SK-MEL-5 (cell line): ENCODE measurements around the gene CACYBP. TPM values are rescaled to one million over a fixed set of nuclear protein-coding genes. Genes with fewer than 3 reads are reported as not detected.

Experiments
- DNase-seq: peaks from one replicate; pipeline ENCODE4 v3.0.0-alpha.2; 2016; ENCODE audit warnings: low read depth, low spot score
- in situ Hi-C: cut with HindIII; loops from 2 replicates; pipeline ENCODE4 v1.10.0; 2016; ENCODE audit warnings: low sequenced_read_pairs, high pct_unique_total_duplicates, low pct_unique_long_range_greater_than_20kb
- total RNA-seq: library from RNA; depleted of rRNA; stranded (reverse); fragments of >200 nt; shearing (Covaris generic); gene quantifications from 2 replicates; pipeline ENCODE4 v1.2.3, GENCODE V29; 2014

CACYBP gene
- total RNA-seq, 1 experiment from 2014 or later, result 485 TPM

DNA sequence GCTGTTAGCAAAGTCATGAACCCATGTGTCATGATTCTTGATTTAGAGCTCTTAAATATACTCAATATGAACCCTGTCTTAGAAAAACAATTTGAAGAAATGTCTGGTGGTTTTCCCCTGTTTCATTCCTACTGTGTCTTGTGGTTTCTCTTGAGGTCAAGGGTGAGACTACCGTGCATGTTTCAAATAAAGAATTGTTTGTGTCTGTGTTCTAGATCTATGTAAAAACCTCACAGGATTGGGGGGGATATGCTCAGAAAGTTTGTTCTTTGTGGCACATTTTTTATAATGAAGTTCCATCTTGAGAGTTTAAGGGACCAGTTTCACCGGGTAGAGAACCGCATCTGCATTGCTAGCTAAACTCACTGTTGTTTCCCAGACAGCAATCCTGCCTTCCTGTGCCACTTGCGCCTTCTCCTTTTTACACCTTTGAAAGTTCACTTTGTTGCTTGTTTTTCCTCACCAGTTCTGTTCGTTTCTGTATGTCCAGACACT is 30.9 kb upstream of the CACYBP start:
- in situ Hi-C loops, result no loop called here
- DNase-seq, result peak; percentile 54

DNA sequence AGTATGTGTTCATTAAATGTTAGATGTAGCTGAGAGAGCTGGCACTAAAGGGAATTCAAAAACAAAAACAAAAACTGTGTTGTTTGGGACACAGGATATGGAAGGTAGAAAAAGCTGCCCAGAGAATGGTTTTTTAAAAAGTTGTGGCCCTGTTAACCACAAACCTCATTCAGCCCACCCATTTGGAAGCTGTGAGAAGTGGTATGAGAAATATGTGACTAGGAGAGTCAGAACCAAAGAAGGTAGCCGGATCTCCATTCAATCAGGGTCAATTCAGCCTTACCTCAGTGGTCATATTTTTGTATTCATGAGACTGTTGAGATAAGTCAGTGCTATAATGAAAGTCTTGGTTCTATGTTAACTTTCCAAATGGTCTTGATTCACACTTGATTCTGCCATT is 29.8 kb upstream of the CACYBP start:
- in situ Hi-C loops, result no loop called here
- no peak for DNase-seq

DNA sequence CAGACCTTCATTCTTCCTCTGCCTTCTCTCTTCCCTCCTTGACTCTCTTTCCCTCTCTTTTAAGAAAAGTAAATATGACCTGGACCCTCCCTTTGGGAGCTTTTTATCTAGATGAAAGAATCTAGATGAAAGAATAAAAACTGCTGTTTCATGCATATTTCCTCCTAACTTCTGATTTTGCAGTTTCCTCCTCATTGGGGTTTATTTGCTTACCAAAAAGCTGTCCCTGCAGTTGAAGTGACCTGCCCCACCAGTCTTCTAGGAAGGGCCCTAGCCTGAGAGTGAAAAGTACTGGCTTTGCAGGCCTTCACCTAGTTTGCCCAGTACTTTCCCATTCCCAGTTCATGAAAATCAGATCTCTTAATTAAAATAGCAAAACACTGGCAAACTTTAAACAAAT is 28.3 kb upstream of the CACYBP start:
- in situ Hi-C loops, result no loop called here
- DNase-seq, result no peak

DNA sequence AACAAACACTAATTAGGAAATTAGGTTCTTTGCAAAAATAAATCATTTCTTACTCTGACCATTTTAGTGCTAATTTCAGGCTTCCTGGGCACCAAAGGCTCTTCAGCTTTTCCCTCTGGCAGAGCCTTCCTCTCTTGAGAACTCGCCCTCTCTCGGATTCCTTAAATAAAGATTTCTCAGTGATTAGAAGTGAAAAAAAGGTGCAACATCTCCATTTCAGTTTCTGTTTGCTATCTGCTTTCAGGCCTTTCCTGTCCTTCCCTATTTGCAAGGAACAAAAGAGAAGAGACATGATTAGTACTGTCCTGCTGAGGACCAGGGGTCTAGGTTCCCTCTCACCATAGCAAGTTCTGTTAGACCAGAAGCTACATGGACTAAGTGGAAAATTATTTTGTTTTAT is 27.8 kb upstream of the CACYBP start:
- no peak for DNase-seq
- in situ Hi-C loops, result no loop called here

DNA sequence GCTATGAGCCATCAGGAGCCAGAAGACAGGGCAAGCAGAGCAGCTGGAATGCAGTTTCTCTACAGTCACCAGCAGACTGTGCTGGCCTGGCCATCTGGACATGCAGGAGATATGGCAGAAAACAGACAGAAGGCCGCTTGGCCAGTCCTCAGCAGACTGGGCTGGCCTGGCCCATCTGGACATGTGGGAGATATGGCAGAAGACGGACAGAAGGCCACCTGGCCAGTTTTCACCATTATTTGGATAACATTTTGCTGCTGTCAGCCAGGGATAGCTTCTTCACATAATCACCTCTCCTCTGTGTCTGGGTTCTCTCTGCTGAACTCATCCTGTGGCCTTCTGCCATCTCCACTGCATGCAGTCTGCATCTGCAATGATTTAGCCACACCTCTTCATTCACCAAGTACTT is 25.0 kb upstream of the CACYBP start:
- DNase-seq, result no peak
- in situ Hi-C loops, result no loop called here

DNA sequence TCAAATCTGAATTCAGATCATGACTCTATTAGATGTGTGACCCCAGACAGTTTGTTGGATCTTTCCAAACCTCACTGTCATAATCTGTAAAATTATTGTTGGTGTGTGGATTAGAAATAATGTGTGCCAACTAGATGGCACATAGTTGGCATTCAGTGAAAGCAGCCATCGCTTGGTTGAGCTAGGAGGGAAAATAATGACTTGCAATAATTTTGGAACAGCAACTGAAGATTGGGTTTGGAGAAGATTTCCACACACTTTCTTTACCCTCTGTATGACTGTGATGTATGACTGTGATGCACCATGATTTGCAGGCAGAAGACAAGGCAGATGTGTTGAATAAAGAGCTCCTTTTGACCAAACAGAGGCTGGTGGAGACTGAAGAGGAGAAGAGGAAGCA is 24.0 kb upstream of the CACYBP start:
- in situ Hi-C loops, result no loop called here
- no peak for DNase-seq

DNA sequence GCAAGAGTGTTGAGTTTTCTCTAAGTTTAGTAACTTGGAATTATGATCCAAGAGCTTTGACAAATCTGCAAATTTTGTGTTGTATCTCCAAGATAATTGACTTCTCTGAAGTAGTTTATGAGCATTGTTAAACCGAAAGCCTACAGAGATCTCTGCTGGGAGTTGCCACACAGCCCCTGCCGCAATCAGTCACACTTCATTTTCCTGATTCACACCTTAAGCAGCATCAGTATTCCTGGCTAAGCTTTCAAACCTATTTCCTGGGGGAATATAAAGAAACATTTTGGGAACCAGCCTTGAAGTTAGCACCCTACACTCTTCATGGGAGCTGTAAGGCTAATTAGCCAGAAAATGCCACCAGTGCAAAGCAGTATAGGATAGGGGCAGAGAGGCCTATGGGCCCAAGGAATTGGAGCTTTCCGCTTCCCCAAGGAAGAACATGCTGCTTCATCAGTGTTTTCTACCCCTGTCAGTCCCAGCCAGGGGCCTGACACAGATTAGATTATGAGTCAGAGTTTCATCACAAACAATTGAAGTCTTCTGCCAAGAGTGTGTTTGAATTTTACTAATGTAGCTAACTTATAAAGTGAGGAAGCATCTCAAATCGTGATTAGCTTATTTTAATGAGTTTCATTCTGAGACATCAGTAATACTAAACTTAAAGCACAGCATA is 23.2 kb upstream of the CACYBP start:
- DNase-seq, result no peak
- in situ Hi-C loops, result no loop called here

DNA sequence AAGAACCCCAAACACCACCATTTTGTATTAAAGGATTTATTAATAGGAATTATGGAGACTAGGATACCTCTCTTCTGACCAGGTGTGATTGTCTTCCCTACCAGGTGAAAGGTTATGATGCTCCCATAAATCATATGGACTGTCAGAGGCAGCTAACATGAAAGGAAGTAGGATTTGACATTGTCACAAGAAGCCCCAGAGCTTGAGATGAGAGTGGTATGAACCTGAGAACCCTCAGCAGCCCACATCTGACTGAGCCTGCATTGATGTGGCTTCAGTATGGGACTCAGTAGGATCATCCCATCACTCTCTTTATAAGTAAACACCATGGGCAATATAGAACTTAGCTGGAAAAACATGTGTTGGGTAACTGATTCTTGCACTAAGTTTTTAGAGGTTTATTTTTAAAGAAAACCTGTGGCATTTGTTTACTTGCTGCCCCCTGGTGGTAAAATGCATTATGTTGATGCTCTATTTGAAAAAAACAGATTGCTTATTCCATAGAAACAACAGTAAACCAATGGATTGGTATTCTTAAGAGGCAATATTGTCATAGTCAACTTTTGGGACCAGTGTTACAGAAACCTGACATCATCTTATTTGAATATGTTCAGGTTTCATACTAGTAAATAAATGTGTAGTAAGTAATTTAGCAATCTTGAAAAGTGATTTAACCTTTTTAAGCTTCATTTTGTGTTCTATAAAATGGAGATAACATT is 16.6 kb upstream of the CACYBP start:
- in situ Hi-C loops, result no loop called here

DNA sequence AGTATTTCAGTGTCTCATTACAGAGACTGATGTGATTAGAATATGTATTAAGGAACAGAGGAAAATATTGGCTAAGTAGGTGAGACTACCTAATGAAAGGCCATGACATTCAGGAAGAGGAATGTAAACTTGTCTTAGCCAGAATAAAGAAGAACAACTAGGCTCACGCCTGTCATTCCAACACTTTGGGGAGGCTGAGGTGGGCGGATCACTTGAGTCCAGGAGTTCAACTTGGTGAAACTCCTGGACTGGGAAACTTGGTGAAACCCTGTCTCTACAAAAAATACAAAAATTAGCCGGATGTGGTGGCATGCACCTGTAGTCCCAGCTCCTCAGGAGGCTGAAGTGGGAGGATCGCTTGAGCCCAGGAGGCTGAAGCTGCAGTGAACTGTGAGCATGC is 14.8 kb upstream of the CACYBP start:
- no peak for DNase-seq
- in situ Hi-C loops, result no loop called here

More for the DNA sequence above, 16.6 kb upstream of the CACYBP start:
- peak; percentile 67 for DNase-seq

DNA sequence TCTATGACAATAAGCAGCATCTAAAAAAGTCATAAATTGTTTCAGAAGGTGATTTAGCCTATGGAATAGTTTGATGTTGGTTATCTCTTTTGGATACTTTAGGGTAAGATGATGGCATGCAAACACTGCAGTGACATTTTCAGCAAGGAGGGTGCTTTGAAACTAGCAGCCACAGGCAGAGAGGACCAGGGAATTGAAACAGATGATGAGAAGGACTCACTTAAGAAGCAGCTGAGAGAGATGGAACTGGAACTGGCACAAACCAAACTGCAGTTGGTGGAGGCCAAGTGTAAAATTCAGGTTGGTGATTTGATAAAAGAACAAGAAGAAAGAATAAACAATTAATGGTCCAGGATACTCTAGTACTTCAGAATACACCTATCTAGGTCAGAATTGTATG is 11.2 kb upstream of the CACYBP start:
- no peak for DNase-seq
- in situ Hi-C loops, result no loop called here

DNA sequence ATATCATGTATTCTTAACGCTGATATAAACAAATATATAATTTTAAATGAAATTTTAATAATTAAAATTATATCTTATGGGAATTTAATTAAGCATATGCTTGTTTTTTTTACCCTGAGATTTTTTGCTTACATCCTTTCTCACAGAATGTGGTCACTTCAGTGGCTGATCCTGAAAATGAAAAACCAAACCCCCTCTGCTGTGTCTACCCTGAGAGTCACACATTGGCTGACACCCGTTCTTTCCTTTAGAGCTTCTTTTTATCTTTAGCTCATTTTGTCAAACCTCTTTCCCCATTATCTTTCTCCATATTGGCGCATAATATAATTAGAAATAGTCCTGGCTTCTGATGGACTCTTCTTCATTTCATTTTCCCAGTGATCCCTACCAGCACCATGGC is 10.8 kb upstream of the CACYBP start:
- DNase-seq, result no peak
- in situ Hi-C loops, result no loop called here

DNA sequence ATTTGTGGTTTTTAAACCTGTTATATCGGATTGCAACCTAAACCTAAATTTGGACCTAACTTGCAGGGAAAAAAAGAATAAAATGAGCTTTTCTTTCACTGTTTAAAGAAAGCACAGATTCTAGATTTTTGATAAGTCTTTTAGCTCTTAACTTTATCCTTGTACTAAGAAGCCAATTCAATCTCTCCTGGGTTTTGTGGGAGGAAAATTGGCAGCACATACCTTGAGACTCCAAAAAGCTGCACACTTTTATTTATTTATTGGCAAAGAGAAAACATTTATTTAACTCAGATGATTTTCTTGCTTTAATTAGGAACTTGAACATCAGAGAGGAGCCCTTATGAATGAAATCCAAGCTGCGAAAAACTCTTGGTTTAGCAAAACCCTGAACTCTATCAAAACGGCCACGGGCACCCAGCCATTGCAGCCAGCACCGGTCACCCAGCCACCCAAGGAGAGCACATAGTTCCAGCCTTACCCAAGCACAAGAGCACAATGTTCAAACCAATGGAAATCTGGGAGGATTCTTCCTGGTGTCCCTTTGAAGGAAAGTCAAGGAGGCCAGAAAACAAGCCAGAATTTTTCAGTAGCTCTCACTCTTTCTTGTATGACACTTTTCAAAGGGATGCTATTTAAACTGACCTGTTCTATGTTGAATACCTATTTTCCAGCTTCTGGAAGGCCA is 10.1 kb upstream of the CACYBP start:
- in situ Hi-C loops, result no loop called here
- no peak for DNase-seq

DNA sequence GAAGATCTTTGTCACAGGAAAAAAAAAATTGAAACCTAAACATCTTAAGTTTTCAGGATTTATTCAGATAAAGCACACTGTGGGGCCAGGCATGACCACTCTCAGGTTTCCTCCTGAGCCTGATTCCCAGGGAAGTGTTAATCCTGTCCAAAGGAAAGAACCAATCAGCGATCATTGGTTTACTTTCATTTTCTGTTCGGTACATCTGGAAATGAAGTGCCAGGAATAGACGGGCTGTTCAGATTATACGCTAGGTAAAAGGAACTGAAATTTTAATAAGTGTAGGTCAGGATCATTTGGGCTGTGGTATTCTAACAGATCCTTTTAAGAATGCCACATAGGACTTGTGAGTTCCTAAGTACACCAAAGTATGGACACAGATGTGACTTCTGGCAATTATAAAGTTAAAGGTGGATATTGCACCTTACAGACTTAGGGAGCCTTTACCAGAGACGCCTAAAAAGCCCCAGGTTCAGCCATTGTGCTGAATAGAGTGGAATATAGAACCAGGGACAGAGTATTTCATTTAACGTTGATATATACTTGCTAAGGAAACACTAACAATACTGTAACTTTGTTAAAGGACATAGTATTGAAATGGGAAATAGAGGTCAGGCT is 9.3 kb upstream of the CACYBP start:
- in situ Hi-C loops, result no loop called here
- peak; percentile 81 for DNase-seq

DNA sequence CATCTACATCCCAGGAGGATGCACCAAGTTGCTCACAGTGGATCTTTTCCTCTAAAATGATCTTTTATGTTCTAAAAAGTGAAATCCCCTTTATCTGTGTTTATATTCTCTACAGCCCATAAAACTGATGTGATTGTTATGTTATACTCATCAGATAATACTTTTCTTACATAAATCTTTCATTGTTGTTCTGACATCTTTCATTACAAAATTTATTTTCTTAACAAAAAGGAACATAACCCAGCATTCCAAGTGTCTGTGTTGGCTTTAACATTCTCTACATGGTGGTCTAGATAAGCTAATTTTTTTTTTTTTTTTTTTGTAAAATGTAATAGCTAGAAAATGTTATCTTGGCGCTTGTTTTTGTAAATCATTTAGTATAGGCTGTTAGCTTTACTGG is 8.3 kb upstream of the CACYBP start:
- DNase-seq, result no peak
- in situ Hi-C loops, result no loop called here

DNA sequence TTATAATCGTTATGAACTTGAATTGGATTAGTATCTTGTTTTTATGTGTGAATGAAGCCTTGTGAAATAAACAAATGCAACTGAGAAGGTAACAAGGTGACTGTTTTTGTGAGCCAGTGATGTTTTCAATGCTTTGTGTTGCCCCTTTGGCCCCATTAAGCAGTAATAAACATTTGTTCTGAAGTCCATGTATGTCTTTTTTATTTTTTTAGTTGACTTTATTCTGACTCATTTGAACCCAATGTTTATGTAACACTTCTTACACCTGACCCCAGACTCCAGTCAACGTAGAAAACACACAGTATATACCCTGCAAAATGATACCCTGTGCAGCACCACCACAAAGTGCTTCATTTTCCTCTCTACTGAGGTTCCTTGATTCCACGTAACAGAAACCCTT is 4.6 kb upstream of the CACYBP start:
- no peak for DNase-seq
- in situ Hi-C loops, result no loop called here

DNA sequence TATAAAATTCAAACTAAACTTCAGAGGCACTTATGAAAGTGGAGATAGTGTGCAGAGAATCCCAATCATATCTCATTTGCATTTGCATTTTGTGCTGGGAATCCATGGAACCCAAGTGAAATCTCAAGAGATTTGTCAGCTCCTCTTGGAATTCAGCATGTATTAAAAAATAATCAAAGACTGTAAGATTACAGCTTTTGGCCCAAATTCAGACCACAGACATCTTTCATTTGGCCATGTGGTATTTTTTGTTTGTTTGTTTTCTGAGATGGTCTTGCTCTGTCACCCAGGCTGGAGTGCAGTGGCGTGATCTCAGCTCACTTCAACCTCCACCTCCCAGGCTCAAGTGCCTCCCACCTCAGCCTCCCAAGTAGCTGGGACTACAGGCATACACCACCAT is 3.8 kb upstream of the CACYBP start:
- DNase-seq, result no peak
- in situ Hi-C loops, result no loop called here

DNA sequence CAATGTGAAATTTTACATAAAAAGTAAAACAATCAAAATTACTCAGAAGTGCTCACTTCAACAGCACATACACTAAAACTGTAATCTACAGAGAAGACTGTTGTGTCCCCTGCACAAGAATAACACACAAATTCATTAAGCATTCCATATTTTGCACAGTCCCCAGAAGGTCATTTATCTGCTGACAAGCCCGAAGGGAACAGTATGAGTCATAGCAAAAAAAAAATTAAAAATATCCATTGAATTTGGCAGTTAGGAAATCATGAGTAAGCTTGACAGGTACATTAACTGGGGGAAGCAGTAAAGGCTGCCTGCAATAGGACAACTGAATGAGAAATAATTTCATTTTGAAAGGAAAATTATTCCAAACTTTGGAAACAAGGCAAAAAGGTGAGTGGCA is 3.3 kb upstream of the CACYBP start:
- in situ Hi-C loops, result no loop called here
- DNase-seq, result peak; percentile 34

DNA sequence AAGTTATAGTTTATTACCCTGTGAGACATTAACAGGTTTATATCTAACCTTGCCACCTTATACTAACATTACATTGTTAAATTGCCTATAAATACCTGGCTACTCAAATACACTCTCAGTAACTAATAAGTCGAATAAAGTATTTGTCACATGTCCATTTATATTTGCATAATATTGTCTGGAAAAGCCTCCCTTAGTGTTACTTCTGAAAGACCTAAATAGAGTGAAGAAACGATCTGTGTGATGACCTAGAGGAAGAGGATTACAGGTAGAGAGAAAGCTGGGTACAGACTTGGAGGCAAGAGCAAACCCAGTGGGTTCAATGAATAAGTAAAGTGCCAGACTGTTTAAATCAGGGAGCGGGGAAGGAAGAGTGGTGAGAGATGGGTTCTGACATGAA is 2.7 kb upstream of the CACYBP start:
- in situ Hi-C loops, result no loop called here
- no peak for DNase-seq
